ENCODE results near the gene RBMS2.

The RBMS2 gene

GRCh38 chr12:56591126-56591525 is 69.5 kb downstream of the RBMS2 start:
- TF ChIP-seq TAF1 (IDR thresholded peaks at IDR 0.05; ENCODE audit: borderline replicate concordance, insufficient read depth, low read length) (no peak), SIN3A (IDR thresholded peaks at IDR 0.05; ENCODE audit: borderline replicate concordance, insufficient read depth, low read length) (no peak), REST (IDR thresholded peaks at IDR 0.05; ENCODE audit: insufficient read depth in 1 of 2, low read depth in 2 of 2, low read length in 2 of 2) (no peak), FOXP2 (optimal IDR thresholded peaks at IDR 0.05; ENCODE audit: borderline replicate concordance, extremely low read depth, extremely low read length, insufficient read depth) (no peak), POLR2AphosphoS5 (IDR thresholded peaks at IDR 0.05; ENCODE audit: low read depth, low read length) (no peak)

- TF ChIP-seq POLR2AphosphoS5 (IDR thresholded peaks at IDR 0.05; ENCODE audit: low read depth, low read length), result no peak
- TF ChIP-seq TAF1 (IDR thresholded peaks at IDR 0.05; ENCODE audit: borderline replicate concordance, insufficient read depth, low read length), result no peak
- no peak for TF ChIP-seq SIN3A (IDR thresholded peaks at IDR 0.05; ENCODE audit: borderline replicate concordance, insufficient read depth, low read length)
- no peak for TF ChIP-seq FOXP2 (optimal IDR thresholded peaks at IDR 0.05; ENCODE audit: borderline replicate concordance, extremely low read depth, extremely low read length, insufficient read depth)
Observed at GRCh38 chr12:56591961-56592360, 70.3 kb downstream of the RBMS2 start.

GRCh38 chr12:56593909-56594621 is 72.4 kb downstream of the RBMS2 start:
- TF ChIP-seq TAF1 (IDR thresholded peaks at IDR 0.05; ENCODE audit: borderline replicate concordance, insufficient read depth, low read length), result no peak
- no peak for TF ChIP-seq SIN3A (IDR thresholded peaks at IDR 0.05; ENCODE audit: borderline replicate concordance, insufficient read depth, low read length)
- TF ChIP-seq REST (IDR thresholded peaks at IDR 0.05; ENCODE audit: insufficient read depth in 1 of 2, low read depth in 2 of 2, low read length in 2 of 2), result no peak
- TF ChIP-seq FOXP2 (optimal IDR thresholded peaks at IDR 0.05; ENCODE audit: borderline replicate concordance, extremely low read depth, extremely low read length, insufficient read depth), result no peak
- no peak for TF ChIP-seq POLR2AphosphoS5 (IDR thresholded peaks at IDR 0.05; ENCODE audit: low read depth, low read length)

- TF ChIP-seq REST (IDR thresholded peaks at IDR 0.05; ENCODE audit: insufficient read depth in 1 of 2, low read depth in 2 of 2, low read length in 2 of 2) (no peak), FOXP2 (optimal IDR thresholded peaks at IDR 0.05; ENCODE audit: borderline replicate concordance, extremely low read depth, extremely low read length, insufficient read depth) (no peak), SIN3A (IDR thresholded peaks at IDR 0.05; ENCODE audit: borderline replicate concordance, insufficient read depth, low read length) (no peak), POLR2AphosphoS5 (IDR thresholded peaks at IDR 0.05; ENCODE audit: low read depth, low read length) (no peak), TAF1 (IDR thresholded peaks at IDR 0.05; ENCODE audit: borderline replicate concordance, insufficient read depth, low read length) (no peak)
Observed at GRCh38 chr12:56596815-56597214, 75.2 kb downstream of the RBMS2 start.

- TF ChIP-seq SIN3A (IDR thresholded peaks at IDR 0.05; ENCODE audit: borderline replicate concordance, insufficient read depth, low read length) (no peak), REST (IDR thresholded peaks at IDR 0.05; ENCODE audit: insufficient read depth in 1 of 2, low read depth in 2 of 2, low read length in 2 of 2) (no peak), TAF1 (IDR thresholded peaks at IDR 0.05; ENCODE audit: borderline replicate concordance, insufficient read depth, low read length) (no peak), FOXP2 (optimal IDR thresholded peaks at IDR 0.05; ENCODE audit: borderline replicate concordance, extremely low read depth, extremely low read length, insufficient read depth) (no peak), POLR2AphosphoS5 (IDR thresholded peaks at IDR 0.05; ENCODE audit: low read depth, low read length) (no peak)
Observed at GRCh38 chr12:56599041-56599440, 77.4 kb downstream of the RBMS2 start.
